GM19043 (cell line): ENCODE measurements around the gene ITPK1.

ENCODE experiments used
- ATAC-seq: cut with Tn5 transposase; IDR thresholded peaks from one replicate; pipeline ENCODE4 v1.9.1; 2021; ENCODE audit warnings: low read depth; ENCODE audit not compliant: unreplicated experiment

The ITPK1 gene

GRCh38 chr14:93033084-93033982 is 82.4 kb downstream of the ITPK1 start:
- ATAC-seq: peak; percentile 12

- no peak for ATAC-seq
These were observed 83.2 kb downstream of the ITPK1 start for GRCh38 chr14:93032421-93032936.

GRCh38 chr14:93031505-93032315 is 84.0 kb downstream of the ITPK1 start:
- no peak for ATAC-seq

- ATAC-seq: no peak
These were observed 85.0 kb downstream of the ITPK1 start for GRCh38 chr14:93030761-93031160.

- ATAC-seq: no peak
These were observed 85.7 kb downstream of the ITPK1 start for GRCh38 chr14:93029911-93030508.

- ATAC-seq: no peak
These were observed 86.3 kb downstream of the ITPK1 start for GRCh38 chr14:93029417-93029816.

GRCh38 chr14:93028724-93029076 is 87.0 kb downstream of the ITPK1 start:
- ATAC-seq: no peak

GRCh38 chr14:93027810-93028723 is 87.7 kb downstream of the ITPK1 start:
- no peak for ATAC-seq

GRCh38 chr14:93026339-93026738 is 89.4 kb downstream of the ITPK1 start:
- ATAC-seq: no peak

GRCh38 chr14:93025055-93025454 is 90.7 kb downstream of the ITPK1 start:
- no peak for ATAC-seq

- ATAC-seq: no peak
These were observed 91.2 kb downstream of the ITPK1 start for GRCh38 chr14:93024493-93024892.

- no peak for ATAC-seq
These were observed 91.8 kb downstream of the ITPK1 start for GRCh38 chr14:93023802-93024434.

GRCh38 chr14:93023039-93023438 is 92.7 kb downstream of the ITPK1 start:
- ATAC-seq: no peak

GRCh38 chr14:93019970-93020369 is 95.8 kb downstream of the ITPK1 start:
- no peak for ATAC-seq

GRCh38 chr14:93019367-93019843 is 96.3 kb downstream of the ITPK1 start:
- no peak for ATAC-seq

- ATAC-seq: no peak
These were observed 97.4 kb downstream of the ITPK1 start for GRCh38 chr14:93018366-93018765.

- no peak for ATAC-seq
These were observed 97.8 kb downstream of the ITPK1 start for GRCh38 chr14:93017898-93018297.

- ATAC-seq: no peak
These were observed 98.4 kb downstream of the ITPK1 start for GRCh38 chr14:93017301-93017797.

- ATAC-seq: no peak
These were observed 99.4 kb downstream of the ITPK1 start for GRCh38 chr14:93016275-93016845.
